HepG2 (cell line): ENCODE results near the gene B4GALT2.

ENCODE experiments used
- CTCF ChIP-seq: sonication (generic); formaldehyde crosslinking; IDR thresholded peaks from 2 replicates; pipeline ENCODE4 v1.5.0; 2020; ENCODE audit warnings: mild to moderate bottlenecking, missing genetic modification reagents, moderate library complexity
- ETS1 ChIP-seq: sonication (generic); formaldehyde crosslinking; IDR thresholded peaks from 2 replicates; pipeline ENCODE4 v1.4.0; 2020; ENCODE audit warnings: missing genetic modification reagents
- EZH2 ChIP-seq: conservative IDR thresholded peaks from 2 replicates; pipeline ENCODE4 v1.6.1; 2012; ENCODE audit warnings: mild to moderate bottlenecking, low read depth, low read length, moderate library complexity
- MNT ChIP-seq: fragments of 450-650 bp; IDR thresholded peaks from 2 replicates; pipeline ENCODE4 v1.6.1; 2016
- PATZ1 ChIP-seq: sonication (generic); formaldehyde crosslinking; IDR thresholded peaks from 2 replicates; pipeline ENCODE4 v1.4.0; 2020; ENCODE audit warnings: missing genetic modification reagents
- ZBTB40 ChIP-seq, 2 experiments: fragments of 450-650 bp in 1 of 2; sonication (generic) in 1 of 2; formaldehyde crosslinking in 1 of 2; IDR thresholded peaks; 2 replicates each; pipeline versions ENCODE4 v1.6.1 to v1.8.0; 2016 to 2022; ENCODE audit warnings: antibody characterized with exemption in 1 of 2, mild to moderate bottlenecking in 1 of 2, missing genetic modification reagents in 1 of 2
- ZNF230 ChIP-seq: sonication (generic); formaldehyde crosslinking; IDR thresholded peaks from 2 replicates; pipeline ENCODE4 v1.4.0; 2020; ENCODE audit warnings: mild to moderate bottlenecking, missing genetic modification reagents
- ZNF274 ChIP-seq: sonication (generic); formaldehyde crosslinking; IDR thresholded peaks from 2 replicates; pipeline ENCODE4 v1.5.1; 2020; ENCODE audit warnings: mild to moderate bottlenecking, missing genetic modification reagents

- TF ChIP-seq ZBTB40 (IDR thresholded peaks at IDR 0.05) (no peak), ZBTB40 (CRISPR knock-in tag; IDR thresholded peaks at IDR 0.05) (no peak), CTCF (CRISPR knock-in tag) (no peak), PATZ1 (CRISPR knock-in tag) (no peak), ZNF274 (CRISPR knock-in tag) (no peak), ETS1 (CRISPR knock-in tag) (no peak), MNT (no peak), ZNF230 (CRISPR knock-in tag) (no peak), EZH2 (no peak)
Observed at GRCh38 chr1:43971336-43971980, 7.6 kb upstream of the B4GALT2 start.
